HG02763 (cell line): ENCODE measurements around the gene PDE3A.
"Not testable (repeated sequence)": the region's sequence is repeated elsewhere in the genome, so short reads cannot be mapped to it uniquely, and the experiment has no call there.

ENCODE experiments used
- ATAC-seq: cut with Tn5 transposase; IDR thresholded peaks from one replicate; pipeline ENCODE4 v1.9.1; 2021; ENCODE audit warnings: mild to moderate bottlenecking, moderate library complexity; ENCODE audit not compliant: unreplicated experiment

PDE3A gene

DNA sequence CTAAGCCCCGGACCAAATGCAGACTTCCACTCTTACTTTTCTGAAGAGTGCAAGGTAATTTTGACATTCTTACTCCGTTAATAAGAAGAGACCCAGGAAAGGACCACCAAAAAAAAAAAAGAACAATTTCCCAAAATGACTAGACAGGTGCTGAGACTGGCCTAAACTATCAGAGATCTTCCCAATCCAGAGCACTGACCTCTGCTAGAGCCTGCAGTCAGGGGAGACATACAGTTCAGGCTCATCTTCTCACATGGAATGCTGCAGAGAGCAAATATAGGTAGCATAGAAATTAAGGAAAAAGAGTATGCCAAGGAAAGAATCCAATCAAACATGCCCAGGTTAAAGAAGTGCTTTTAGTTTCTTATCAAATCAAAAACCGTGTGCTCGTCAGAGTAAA is 177.9 kb downstream of the PDE3A start:
- ATAC-seq: no peak

DNA sequence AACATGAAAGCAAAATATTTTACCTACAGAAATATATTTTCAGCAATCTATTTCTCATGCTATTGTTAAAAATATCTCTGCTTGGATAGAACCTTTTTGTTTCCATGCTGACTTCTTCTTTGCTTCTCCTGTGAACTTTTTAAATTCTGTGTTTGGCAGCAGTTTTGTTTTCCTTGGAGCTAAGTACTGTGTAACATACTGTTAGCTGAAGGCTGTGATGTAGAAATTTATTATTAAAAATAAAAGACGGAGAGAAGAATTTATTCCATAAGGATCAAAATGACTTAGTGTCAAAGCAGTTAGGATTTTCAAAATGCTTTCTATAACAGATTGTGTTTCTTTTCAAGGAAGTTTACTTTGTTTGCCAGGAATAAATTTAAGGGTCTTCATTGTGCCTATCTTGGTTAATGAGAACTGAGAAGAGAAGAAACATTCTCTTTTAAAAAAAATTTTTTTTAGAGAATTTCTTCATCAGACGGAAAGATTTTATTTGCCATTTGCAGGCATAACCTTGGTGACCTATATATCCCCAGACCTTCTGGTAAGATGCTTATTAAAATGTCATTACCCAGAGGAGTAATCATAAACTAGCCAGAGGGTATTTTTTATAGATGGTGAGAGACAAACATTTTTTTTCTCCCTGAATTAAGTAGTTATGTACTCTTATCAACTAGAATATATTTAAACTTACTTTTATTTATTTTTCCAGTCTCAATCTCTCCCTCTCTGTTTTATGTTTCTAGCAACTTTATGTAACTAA is 179.7 kb downstream of the PDE3A start:
- ATAC-seq: no peak

DNA sequence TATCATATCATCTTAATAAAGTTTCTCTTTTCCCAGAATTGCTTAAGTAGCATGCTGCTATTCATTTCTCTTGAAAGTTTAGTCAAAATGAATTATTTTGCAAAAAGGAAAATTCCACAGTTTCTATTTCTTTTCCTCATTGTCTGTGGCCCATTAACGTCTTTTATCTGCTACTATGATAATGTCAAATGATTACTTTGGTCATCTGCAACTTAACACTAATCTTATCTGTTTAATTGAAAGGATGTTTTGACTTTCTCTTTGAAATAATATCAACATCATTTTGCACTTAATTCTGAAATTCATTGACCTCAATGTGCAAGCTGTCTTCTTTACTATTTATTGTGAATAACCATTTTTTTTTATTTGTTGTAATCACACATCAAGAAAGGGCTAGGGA is 180.3 kb downstream of the PDE3A start:
- ATAC-seq: no peak

DNA sequence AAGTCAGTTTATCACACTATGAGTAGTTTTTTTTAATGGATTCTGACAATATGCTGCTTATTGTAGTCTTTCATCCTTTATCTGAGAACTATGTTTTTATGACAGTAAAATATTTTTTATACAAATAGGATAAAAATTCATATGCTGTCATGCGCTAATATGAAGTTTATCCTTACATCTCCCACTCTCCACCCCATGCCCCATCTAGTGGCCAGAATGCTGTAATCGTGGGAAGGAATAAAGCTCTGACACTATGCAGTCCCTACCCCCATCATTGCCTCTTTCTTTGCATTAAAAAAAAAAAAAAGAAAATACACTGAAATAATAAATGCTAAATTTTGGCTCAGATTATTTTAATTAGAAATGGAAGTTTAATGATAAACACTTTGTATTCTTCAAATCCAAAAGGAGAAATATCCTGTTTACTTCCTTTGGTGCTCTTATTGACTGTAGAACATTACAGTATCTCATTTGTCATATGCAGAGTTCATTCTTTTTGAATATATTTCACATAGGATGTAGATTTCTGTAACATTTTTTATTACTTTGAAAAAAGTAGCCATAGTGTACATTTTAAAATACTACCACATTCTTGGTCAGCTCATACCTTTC is 180.9 kb downstream of the PDE3A start:
- no peak for ATAC-seq

DNA sequence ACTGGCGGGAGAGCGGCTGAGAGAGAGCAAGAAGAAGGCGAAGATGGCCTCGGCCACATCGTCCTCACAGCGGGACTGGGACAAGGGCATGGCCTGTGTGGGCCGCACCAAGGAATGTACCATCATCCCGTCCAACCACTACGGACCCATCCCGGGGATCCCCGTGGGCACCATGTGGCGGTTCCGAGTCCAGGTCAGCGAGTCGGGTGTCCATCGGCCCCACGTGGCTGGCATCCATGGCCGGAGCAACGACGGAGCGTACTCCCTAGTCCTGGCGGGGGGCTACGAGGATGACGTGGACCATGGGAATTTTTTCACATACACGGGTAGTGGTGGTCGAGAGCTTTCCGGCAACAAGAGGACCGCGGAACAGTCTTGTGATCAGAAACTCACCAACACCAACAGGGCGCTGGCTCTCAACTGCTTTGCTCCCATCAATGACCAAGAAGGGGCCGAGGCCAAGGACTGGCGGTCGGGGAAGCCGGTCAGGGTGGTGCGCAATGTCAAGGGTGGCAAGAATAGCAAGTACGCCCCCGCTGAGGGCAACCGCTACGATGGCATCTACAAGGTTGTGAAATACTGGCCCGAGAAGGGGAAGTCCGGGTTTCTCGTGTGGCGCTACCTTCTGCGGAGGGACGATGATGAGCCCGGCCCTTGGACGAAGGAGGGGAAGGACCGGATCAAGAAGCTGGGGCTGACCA is 183.6 kb downstream of the PDE3A start:
- ATAC-seq: not testable (repeated sequence)

DNA sequence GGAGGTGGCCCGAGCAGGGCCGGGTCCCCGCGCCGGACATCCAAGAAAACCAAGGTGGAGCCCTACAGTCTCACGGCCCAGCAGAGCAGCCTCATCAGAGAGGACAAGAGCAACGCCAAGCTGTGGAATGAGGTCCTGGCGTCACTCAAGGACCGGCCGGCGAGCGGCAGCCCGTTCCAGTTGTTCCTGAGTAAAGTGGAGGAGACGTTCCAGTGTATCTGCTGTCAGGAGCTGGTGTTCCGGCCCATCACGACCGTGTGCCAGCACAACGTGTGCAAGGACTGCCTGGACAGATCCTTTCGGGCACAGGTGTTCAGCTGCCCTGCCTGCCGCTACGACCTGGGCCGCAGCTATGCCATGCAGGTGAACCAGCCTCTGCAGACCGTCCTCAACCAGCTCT is 184.2 kb downstream of the PDE3A start:
- not testable (repeated sequence) for ATAC-seq

DNA sequence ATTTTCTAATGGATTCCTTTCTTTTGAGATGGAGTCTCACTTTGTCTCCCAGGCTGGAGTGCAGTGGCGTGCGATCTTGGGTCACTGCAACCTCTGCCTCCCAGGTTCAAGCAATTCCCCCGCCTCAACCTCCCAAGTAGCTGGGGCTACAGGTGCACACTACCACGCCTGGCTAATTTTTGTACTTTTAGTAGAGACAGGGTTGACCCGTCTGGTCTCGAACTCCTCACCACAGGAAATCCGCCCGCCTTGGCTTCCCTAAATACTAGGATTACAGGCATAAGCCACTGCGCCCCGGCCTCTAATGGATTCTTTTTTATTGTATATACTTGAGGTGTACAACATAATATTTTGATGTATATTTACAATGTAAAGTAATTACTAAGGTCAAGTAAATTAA is 186.7 kb downstream of the PDE3A start:
- no peak for ATAC-seq

DNA sequence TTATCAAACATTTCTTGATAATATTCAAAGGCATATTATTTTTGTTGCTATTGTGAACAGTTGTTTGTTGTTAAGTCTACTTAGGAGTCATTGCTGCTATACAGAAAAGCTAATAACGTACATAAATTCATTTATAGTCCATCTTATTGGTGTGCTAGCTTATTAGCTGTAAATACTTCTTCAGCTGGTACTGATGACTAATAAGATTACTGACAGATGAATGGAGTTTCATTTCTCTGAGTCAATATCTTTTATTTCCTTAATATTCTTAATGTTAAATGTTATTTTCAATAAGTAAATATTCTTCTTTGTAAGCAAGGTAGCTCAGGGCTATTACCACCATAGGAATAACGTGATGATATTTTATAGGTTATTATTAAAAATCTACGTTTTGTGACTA is 187.4 kb downstream of the PDE3A start:
- no peak for ATAC-seq

DNA sequence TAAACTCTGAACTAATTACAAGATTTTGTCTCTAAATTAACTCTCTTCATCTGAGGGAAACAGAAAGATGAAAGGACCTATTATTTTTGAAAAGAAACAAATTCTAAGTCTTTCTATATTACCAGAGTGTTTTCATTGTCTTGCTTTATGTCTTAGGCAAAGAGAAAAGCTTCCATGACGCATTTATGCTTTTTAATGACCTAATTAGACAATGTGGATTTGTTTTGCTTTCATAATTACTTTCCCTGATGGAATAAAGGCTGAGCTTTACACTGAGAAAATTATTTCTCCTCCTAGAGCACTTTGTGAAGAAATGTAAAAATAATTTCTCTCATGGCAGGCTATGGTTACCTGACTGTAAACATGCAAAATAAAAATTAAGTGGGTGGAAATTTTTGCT is 188.8 kb downstream of the PDE3A start:
- no peak for ATAC-seq

DNA sequence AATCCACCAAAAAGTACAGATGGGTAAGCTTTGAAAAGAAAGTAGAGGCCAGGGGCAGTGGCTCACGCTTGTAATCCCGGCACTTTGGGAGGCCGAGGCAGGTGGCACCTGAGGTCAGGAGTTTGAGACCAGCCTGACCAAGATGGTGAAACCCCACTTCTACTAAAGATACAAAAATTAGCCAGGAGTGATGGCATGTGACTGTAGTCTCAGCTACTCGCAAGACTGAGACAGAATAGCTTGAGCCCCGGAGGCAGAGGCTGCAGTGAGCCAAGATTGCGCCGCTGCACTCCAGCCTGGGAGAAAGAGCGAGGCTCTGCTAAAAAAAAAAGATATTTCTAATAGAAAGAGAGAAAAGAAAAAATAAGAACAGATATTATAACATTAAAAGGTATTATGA is 192.6 kb downstream of the PDE3A start:
- ATAC-seq: no peak

DNA sequence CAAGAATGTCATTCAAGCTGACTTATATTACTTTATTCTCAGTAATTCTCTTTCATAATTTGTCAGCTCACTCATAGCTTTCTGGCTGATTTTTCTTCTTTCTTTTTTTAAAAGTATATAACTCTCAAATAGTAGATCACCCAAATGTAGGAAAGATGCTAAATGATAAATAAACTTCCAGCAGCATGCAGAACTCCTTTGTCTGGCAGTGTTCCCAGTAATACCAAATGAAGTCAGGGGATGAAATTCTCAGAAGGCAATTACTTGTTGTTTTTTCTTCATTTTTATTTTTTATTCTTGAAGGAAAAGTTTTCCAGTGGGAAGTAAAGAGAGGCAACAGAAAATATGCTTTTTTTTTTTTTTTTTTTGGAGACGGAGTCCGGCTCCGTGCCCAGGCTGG is 193.5 kb downstream of the PDE3A start:
- no peak for ATAC-seq

DNA sequence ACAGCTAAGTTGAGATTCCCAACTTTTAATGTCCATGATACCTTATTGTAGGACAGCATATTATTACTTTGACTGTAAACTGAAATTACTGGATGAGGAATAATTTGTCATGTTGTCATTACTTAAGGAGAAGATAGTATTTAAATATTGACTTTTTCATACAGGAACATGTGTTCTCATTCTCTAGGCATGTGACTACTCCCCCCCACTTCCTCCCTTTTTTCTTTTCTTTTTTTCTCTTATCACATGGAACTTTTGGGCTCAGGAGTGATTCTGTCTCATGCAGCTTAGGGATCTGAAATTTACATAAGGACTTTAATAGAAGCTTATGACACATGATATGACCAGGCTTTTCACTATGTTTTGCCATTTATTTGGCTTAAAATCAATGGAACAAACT is 199.1 kb downstream of the PDE3A start:
- ATAC-seq: no peak

DNA sequence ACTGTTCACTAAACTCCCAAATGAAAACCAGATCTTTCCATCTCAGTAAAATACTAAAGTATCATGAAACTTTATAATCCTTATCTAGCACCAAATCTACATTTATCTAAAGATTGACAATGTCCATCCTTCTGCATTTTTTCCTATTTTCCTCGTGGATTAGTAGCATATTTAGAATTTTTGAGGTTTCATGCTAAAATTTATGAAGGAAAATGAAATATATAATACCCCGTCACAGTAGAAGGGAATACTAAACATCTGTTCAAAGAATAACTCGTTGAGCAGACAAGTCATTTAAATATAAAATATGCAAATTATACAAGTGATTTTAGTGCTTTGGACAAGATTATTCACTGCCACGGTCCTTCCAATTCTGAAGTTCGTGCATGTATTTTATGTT is 204.1 kb downstream of the PDE3A start:
- ATAC-seq: no peak

DNA sequence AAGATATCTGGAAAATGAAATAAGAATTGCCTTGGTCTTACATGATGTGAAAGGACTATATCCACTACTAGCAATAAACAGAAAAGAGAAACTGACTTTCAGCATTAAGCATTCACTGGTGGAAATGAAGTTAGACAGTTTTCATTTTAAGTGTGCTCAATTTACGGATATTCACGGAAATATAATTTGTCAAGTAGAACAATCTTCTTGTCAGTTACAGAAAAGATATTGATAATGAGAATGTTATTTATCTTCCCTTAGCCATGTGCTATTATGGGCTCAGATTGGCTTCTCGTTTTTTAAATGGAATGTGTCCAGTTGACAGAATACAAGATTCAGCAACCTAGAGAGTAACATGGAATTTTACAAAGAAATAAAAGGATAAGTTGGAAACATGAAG is 208.2 kb downstream of the PDE3A start:
- ATAC-seq: no peak

DNA sequence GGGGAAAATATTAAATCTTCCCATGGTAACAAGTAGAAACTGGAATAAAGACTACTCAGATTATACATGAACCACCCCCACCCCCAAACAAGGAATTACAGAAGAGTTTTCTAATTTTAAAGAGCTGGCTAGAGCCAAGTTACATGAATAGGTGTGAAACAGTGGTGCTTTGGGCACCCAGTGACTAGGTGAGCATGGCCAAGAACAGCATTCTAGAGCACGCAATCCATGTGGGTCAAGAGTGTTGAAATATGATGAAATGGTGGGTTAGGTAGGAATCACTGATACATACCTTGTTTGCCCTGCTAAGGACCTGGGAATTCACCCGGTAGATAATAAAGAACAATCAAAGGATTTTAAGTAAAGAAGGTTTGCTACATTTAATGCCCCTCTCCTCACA is 208.7 kb downstream of the PDE3A start:
- no peak for ATAC-seq

DNA sequence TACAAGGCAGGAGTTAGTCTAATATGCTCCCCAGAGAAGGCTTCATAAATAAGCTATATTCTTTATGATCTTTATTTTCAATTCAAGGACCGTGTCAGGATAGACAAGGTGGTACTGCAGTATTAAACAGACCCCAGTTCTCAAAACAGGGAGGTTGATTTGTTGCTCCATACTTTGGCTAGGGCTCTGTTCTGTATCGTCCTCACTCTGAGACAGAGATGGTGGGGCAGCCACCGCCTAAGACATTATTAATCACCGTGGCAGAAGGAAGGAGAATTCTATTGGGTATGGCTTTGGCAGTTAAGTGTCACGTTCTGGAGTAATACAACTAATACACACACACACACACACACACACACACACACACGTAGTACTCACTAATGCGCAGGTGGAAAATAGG is 209.8 kb downstream of the PDE3A start:
- no peak for ATAC-seq

DNA sequence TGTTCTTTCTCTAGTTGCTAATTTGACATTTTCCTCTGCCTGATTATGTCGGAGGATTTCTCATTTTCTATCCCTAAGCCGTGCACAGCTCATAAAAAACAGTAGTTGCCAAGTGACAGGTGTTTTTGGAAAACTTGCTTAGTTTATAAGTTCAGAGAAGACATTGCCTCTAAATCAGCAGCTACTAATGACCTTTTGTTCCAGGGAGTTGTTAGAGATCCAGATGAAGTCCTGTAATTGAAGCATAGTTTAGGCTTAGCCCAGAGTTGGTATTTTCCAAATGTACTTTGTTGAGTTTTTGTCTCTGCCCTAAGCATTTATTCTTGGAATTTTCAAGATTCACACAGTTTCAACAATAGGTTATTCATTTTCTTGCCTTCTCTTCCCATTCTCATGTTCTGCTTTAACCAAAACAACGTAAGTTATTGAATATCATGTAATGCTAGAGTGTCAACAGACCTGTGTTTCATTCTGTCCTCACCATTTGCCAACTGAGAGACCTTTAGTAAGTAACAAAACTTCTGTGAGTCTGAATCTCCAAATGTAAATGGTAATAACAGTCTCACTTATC is 216.8 kb downstream of the PDE3A start:
- no peak for ATAC-seq

DNA sequence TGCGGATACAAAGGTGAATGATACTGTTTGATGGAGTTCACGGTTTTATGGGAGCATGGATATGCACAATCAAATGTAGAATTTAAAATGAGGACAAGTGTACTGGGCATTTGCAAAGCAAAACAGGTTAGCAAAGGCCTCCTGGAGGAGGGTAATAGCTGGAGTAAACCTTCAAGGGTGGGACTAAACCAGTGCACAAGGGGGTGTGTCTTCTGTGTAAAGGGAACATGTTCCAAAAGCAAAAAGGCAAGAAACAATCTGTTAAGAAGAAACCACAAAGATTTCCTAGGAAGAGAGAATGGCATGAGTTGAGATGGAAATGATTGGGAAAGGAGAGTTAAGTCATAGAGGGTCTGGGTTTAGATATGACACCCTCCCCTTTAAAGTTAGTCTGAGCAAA is 217.6 kb downstream of the PDE3A start:
- no peak for ATAC-seq

DNA sequence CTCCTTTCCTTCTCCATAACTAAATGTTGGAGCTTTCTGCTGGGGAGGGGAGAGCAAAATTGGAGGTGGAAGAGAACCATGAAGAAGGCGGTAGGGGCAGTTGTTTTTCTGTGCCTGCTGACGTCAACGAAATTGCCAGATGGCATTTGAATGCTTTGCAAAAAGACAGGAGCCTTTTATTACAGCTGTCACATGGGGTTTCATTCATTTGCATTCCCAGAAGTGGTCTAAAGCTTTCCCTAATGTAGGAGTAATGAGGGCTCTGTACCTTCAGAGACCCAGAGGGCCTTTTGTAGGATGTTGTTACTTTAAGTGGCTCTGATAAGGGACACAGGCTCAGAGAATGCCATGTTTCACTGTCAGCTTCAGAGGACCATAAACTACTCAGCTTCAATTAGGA is 219.7 kb downstream of the PDE3A start:
- ATAC-seq: no peak

DNA sequence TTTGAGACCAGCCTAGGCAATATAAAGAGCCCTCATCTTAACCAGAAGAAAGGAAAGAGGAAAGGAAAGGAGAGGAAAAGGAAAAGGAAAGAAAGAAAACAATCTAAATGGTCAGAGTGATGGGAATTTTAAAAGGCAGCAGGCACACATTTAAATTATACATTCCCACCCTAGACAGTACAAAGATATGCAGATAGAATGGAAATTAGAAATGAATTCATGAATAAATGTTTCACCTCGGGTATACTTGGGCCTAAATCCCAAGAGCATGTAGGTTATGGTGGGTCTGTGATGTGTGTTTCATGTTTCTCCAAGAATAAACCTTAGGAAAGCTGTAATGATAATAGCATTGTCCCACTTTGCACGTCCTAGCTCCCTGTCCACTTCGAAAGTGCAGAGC is 222.2 kb downstream of the PDE3A start:
- no peak for ATAC-seq

DNA sequence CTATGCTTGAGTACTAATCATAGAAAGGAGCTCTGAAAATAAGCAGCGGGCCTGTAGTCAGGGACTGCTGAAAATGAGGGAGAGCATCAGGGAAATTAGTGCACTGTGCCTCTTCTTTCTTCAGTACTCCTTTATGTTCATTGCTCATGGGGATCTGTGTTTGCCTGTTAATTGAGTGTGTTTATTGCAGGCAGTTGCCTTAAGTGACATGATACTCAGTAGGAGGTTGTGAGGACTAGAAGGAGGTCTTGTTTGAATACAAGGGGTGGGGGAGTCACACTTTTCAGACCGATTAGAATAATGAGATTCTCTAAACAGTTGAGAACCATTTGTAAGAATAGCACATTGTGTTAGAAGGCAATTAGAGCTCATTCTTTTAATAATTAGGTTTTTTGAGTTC is 224.2 kb downstream of the PDE3A start:
- no peak for ATAC-seq

DNA sequence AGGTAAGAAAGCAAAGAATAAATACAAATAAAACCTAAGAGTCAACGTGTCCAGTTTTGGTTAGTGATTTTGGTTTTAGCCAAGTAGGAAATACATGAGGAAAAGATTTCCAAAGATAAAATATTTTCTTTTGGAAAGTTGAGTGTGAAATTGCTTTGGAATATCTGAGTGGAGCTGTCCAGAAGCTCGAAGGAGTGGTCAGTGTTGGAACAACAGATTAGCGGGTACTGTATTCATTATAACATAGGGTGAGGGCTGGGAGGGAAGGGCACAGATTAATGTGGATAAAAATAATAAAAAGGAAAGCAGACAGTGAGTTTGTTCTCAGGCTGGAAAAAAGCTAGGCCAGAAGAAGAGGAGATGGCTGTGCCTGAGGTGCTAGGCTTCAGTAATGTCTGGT is 225.3 kb downstream of the PDE3A start:
- no peak for ATAC-seq
